T-helper 1 cell (primary cell): ENCODE measurements around the gene PCDHGA7.
"Not testable (repeated sequence)": the region's sequence is repeated elsewhere in the genome, so short reads cannot be mapped to it uniquely, and the experiment has no call there.

ENCODE experiments used
- DNase-seq, 5 donors: peaks; one replicate each; pipeline ENCODE4 v3.0.0-alpha.2; 2012 to 2020

Gene PCDHGA7

GRCh38 chr5:141430332-141431113 is 48.0 kb downstream of the PCDHGA7 start, which contains the start of gene PCDHGA12:
Gene PCDHGA12, plus strand, starts transcription at chr5:141430507. Its CDS starts 253 bp downstream, at chr5:141430760.
- peak in 1 of 5 donors; percentile 43 for DNase-seq

- no peak for DNase-seq
Observed at GRCh38 chr5:141431286-141431685, 48.7 kb downstream of the PCDHGA7 start.

DNA sequence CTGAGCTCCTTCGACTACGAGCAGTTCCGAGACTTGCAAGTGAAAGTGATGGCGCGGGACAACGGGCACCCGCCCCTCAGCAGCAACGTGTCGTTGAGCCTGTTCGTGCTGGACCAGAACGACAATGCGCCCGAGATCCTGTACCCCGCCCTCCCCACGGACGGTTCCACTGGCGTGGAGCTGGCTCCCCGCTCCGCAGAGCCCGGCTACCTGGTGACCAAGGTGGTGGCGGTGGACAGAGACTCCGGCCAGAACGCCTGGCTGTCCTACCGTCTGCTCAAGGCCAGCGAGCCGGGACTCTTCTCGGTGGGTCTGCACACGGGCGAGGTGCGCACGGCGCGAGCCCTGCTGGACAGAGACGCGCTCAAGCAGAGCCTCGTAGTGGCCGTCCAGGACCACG is 49.8 kb downstream of the PCDHGA7 start:
- DNase-seq: not testable (repeated sequence)

- not testable (repeated sequence) for DNase-seq
Observed at GRCh38 chr5:141432726-141433125, 50.2 kb downstream of the PCDHGA7 start.

DNA sequence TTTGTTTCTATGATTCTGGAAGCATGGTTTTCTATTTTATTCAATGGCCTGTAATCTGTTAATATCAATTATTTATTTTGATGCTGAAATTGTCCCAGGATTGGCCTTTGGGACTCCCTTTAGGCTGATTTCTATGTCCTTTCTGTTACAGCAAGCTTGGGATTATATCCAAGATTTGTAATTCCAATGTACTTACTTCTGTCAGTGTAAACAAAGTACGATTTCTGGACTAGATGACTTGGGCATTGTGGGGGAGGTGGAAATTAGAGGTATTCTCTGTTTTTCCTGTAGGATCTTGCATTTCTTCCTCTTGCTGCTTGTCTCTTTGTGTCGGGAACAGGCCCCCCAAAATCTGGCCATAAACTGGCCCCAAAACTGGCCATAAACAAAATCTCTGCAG is 51.5 kb downstream of the PCDHGA7 start:
- no peak for DNase-seq
